Peyer's patch (tissue), 4 donors: ENCODE data around the gene PALLD. TPM values are rescaled to one million over a fixed set of nuclear protein-coding genes. Genes with fewer than 3 reads are reported as not detected.

Experiments used
- DNase-seq, 3 donors: peaks; one replicate each; pipeline ENCODE4 v3.0.0-alpha.2; 2017 to 2019
- H3K27ac ChIP-seq, 4 donors: fragments of 200-600 bp; sonication (generic); one replicate each; pipeline ENCODE4 v1.5.1; 2016 to 2019
- H3K27me3 ChIP-seq, 2 donors: fragments of 200-600 bp; sonication (generic); one replicate each; pipeline ENCODE4 v1.5.1; 2019
- H3K36me3 ChIP-seq, 3 donors: fragments of 200-600 bp; sonication (generic); one replicate each; pipeline ENCODE4 v1.5.1; 2016 to 2019
- H3K4me1 ChIP-seq, 4 donors: fragments of 200-600 bp; sonication (generic); one replicate each; pipeline ENCODE4 v1.5.1; 2016 to 2019
- H3K4me3 ChIP-seq, 4 donors: fragments of 200-600 bp; sonication (generic); 1 replicate in 3 of 4; 2 replicates in 1 of 4; pipeline ENCODE4 v1.5.1; 2016 to 2019; ENCODE audit warnings: mild to moderate bottlenecking in 1 of 4
- H3K9me3 ChIP-seq, 4 donors: fragments of 200-600 bp; sonication (generic); one replicate each; pipeline ENCODE4 v1.5.1; 2016 to 2019; ENCODE audit warnings: mild to moderate bottlenecking in 1 of 4
- CTCF ChIP-seq, 6 experiments: fragments of 450-650 bp in 4 of 6; fragments of 200-600 bp in 2 of 6; sonication (generic) in 1 of 6; IDR thresholded peaks; one replicate each; pipeline ENCODE4 v1.5.1; 2017 to 2019; ENCODE audit warnings: antibody characterized with exemption in 6 of 6, mild to moderate bottlenecking in 3 of 6, moderate library complexity in 1 of 6
- POLR2A ChIP-seq, 2 donors: fragments of 450-650 bp; IDR thresholded peaks; one replicate each; pipeline ENCODE4 v1.5.1; 2017; ENCODE audit warnings: antibody characterized with exemption in 2 of 2, mild to moderate bottlenecking in 2 of 2, moderate library complexity in 2 of 2
- total RNA-seq, 4 donors: library from RNA; depleted of rRNA; stranded (reverse); fragments of >200 nt; gene quantifications; one replicate each; pipeline ENCODE4 v1.1.0, GENCODE V29; 2016

The PALLD gene
- total RNA-seq, 4 donors from 2014 or later, result 68.0 to 175 (median 78.4) TPM

DNA sequence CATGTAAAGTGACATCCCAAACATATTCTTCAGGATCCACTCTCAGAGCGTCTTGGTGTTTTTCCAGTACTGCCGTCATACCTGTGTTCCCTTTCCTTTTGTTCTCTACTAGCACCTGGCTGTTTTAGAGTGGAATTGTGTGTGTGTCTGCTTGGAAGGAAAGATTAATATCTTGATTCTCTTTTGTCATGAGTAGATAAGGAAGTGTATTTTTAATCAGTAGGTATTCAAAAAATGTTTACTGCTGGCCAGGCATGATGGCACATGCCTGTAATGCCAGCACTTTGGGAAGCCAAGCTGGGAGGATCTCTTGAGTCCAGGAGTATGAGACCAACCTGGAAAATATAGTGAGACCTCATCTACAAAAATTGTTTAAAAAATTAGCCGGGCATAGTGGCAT, 314.4 kb downstream of the PALLD start:
- no peak for DNase-seq
- no peak for TF ChIP-seq POLR2A (IDR thresholded peaks at IDR 0.05)
- no peak for TF ChIP-seq CTCF (IDR thresholded peaks at IDR 0.05)
- H3K27ac ChIP-seq, result peak overlapping the region in 1 of 4 donors; percentile 58
- no peaks in the 10 kb centered on the region for H3K9me3 ChIP-seq
- H3K36me3 ChIP-seq, result no peaks in the 10 kb centered on the region
- H3K27me3 ChIP-seq, result no peaks in the 10 kb centered on the region
- no peak overlapping the region for H3K4me3 ChIP-seq
- H3K4me1 ChIP-seq, result no peaks in the 10 kb centered on the region

DNA sequence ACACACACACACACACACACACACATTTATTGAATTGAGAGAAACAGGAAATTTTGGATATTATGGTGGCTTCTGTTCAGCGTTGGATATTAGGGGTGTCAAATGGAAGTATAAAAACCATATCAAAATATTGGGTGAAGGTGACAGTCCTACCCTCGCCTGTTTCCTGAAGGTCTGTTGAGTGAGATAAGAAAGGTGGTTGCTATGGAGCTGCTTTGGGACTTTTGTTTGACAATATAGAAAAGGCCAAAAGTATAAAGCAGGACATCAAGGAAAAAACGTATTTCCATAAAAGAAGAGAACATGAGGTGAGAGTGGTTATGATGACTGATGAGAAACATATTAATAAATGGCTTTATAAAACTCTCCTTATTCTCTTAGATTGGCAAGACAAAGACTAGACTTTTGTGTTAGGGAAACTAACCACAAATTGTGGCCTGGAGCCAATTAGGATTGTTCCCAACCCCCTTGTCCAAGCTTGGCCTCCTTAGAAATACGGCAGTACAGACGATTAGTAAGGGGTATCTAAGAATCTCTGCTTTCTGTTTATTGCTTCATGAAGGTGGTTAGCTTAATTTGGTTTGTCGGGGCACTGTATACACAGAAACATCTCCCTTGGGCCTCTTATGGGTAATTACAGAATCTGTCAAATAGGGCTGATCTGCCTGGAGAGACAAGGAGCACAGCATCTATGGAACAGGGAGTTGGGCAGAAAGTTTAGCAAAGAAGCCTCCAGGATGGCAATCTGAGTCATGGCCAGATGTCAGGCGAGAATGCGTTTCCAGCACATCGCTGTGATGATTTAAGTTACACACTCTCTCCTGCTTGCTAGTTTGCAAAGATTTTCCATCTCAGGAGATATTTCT, 315.2 kb downstream of the PALLD start:
- H3K27ac ChIP-seq, result peak overlapping the region in 3 of 4 donors; percentile 17 to 58 (median 28)

DNA sequence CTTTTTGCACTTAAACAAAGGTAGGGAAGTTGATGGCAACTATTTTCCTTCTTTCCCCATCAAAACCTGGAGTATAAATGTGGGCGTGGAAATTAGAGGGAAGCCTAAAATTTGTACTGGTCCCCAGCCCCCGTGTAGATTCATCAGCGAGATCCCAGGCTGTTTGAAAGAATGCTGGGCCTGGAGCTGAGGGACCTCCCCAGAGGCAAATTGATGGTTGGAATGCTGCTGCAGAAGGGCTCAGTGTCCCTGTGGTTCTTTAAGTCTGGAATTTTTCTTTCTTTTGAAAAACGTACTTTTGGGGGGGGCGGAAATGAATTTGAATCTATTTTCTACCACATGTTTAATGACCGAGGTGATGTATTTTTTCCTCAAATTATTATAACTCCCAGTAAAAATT, 316.0 kb downstream of the PALLD start:
- Histone ChIP-seq H3K4me1 (no peaks in the 10 kb centered on the region), H3K36me3 (no peaks in the 10 kb centered on the region), H3K27ac (peak overlapping the region in 3 of 4 donors; percentile 3 to 58 (median 17)), H3K4me3 (no peak overlapping the region), H3K9me3 (no peaks in the 10 kb centered on the region), H3K27me3 (no peaks in the 10 kb centered on the region)
- no peak for DNase-seq
- TF ChIP-seq POLR2A (IDR thresholded peaks at IDR 0.05) (no peak), CTCF (IDR thresholded peaks at IDR 0.05) (no peak)

More for the DNA sequence above, 315.2 kb downstream of the PALLD start:
- DNase-seq, result no peak
- TF ChIP-seq CTCF (IDR thresholded peaks at IDR 0.05) (no peak), POLR2A (IDR thresholded peaks at IDR 0.05) (no peak)
- H3K27me3 ChIP-seq, result no peaks in the 10 kb centered on the region
- no peaks in the 10 kb centered on the region for H3K9me3 ChIP-seq
- no peak overlapping the region for H3K4me3 ChIP-seq
- H3K36me3 ChIP-seq, result no peaks in the 10 kb centered on the region
- H3K4me1 ChIP-seq, result no peaks in the 10 kb centered on the region

DNA sequence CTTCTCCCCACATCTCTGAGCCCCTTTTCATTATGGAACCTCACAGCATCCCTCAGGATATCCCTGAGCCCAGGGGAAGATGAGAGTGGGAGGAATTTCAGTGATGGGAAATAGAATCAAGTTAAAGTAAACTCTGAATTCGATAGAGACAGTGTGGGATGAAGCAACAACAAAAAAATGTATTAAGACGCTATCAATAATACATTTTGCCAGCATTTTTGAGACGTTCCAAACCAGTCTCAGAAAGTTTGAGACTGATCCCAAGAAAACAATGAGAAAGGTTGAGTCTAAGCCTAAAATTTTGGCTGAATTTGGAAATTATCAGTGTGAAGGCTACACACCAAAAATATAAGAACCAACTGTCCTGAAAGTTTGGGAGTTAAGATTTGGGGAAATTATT, 317.0 kb downstream of the PALLD start:
- peak overlapping the region in 2 of 4 donors; percentile 3 to 58 for H3K27ac ChIP-seq
- DNase-seq, result no peak
- H3K27me3 ChIP-seq, result no peaks in the 10 kb centered on the region
- H3K4me1 ChIP-seq, result no peaks in the 10 kb centered on the region
- no peak for TF ChIP-seq POLR2A (IDR thresholded peaks at IDR 0.05)
- TF ChIP-seq CTCF (IDR thresholded peaks at IDR 0.05), result no peak
- no peak overlapping the region for H3K4me3 ChIP-seq
- H3K36me3 ChIP-seq, result no peaks in the 10 kb centered on the region
- H3K9me3 ChIP-seq, result no peaks in the 10 kb centered on the region

- no peak overlapping the region for H3K4me3 ChIP-seq
Observed at GRCh38 chr4:168815379-168816345, 318.8 kb downstream of the PALLD start.

More at GRCh38 chr4:168815379-168816345, 318.8 kb downstream of the PALLD start:
- TF ChIP-seq CTCF (IDR thresholded peaks at IDR 0.05) (no peak), POLR2A (IDR thresholded peaks at IDR 0.05) (no peak)
- no peak for DNase-seq
- Histone ChIP-seq H3K36me3 (no peaks in the 10 kb centered on the region), H3K27ac (peak overlapping the region; percentile 40 to 80 (median 47)), H3K9me3 (no peaks in the 10 kb centered on the region), H3K4me1 (no peaks in the 10 kb centered on the region), H3K27me3 (no peaks in the 10 kb centered on the region)
